ENCODE measurements around the gene ZIC5.

DNA sequence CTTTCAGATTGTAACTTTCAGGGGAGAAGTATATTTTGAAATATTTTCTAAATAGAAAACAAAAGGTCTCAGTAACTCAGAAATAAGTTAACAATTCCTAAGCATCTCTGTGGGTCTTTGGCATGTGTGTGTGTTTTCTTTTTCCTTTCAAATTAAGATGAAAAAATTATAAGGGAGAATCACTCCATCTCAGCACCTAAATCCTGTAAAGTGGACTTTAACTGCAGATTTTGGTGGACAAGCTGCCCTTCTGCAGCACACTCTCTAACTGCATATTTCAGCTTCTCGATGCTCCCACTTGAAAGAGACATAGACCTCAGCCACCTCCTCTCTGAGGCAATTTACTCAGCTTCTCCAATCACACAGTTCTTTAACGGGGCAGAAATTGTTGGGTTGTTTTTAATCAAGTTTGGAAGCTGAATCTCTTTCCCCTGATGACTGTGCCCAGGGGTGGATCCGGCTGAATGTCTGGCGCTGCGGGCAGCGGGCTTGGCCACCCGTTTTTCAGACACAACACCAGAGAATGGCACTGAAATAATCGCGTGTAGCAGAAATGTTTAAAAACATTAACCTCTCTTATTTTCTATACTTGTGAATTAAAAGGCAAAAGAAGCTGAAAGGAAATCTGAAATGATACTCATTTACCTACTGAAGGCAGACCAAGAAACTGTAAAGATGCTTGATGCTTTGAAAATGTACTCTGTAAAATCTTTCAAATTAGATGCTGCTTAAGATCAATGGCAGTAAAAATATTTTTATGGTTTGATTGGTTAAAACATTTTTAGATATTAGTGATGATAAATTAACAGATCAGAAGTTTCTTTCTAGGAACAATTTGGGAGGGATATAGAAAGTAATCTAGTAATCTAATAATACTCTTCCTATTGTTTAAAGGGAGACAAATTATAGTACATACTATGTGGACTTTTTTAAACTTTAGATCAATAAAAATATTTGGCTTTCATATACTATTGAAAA lies 22.4 kb upstream of the ZIC5 start:
- TF ChIP-seq, protein P1, sequence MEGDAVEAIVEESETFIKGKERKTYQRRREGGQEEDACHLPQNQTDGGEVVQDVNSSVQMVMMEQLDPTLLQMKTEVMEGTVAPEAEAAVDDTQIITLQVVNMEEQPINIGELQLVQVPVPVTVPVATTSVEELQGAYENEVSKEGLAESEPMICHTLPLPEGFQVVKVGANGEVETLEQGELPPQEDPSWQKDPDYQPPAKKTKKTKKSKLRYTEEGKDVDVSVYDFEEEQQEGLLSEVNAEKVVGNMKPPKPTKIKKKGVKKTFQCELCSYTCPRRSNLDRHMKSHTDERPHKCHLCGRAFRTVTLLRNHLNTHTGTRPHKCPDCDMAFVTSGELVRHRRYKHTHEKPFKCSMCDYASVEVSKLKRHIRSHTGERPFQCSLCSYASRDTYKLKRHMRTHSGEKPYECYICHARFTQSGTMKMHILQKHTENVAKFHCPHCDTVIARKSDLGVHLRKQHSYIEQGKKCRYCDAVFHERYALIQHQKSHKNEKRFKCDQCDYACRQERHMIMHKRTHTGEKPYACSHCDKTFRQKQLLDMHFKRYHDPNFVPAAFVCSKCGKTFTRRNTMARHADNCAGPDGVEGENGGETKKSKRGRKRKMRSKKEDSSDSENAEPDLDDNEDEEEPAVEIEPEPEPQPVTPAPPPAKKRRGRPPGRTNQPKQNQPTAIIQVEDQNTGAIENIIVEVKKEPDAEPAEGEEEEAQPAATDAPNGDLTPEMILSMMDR (IDR thresholded peaks at IDR 0.05) = no peak
- TF ChIP-seq EP300 (IDR thresholded peaks at IDR 0.05) = no peak
